ENCODE data around the gene F10.

The F10 gene

DNA sequence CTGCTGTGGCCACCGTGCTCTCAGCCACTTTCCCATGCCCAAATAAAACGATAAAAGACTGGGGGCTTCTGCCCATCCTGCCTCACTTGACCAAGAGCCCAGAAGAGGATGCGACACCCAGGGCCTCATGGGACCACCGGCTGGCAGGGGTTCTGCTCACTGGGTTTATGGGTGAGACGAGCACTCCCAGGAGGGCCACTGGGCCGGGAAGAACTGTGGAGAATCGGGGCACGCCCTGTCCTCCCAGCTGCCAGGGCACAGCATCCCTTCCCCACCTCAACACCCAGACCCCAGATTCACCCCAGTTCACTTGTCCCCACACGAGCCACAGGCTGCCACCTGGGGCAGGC lies 4.7 kb upstream of the F10 start:
- DNase-seq: no peak

DNA sequence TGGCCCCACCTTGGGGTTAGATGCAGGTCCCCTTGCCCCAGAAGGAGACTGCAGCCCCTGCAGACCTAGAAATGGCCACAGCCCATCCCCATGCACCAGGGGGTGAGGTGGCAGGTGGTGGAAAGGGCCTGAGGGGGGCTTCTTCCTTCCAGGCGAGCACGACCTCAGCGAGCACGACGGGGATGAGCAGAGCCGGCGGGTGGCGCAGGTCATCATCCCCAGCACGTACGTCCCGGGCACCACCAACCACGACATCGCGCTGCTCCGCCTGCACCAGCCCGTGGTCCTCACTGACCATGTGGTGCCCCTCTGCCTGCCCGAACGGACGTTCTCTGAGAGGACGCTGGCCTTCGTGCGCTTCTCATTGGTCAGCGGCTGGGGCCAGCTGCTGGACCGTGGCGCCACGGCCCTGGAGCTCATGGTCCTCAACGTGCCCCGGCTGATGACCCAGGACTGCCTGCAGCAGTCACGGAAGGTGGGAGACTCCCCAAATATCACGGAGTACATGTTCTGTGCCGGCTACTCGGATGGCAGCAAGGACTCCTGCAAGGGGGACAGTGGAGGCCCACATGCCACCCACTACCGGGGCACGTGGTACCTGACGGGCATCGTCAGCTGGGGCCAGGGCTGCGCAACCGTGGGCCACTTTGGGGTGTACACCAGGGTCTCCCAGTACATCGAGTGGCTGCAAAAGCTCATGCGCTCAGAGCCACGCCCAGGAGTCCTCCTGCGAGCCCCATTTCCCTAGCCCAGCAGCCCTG lies 4.2 kb upstream of the F10 start:
- no peak for DNase-seq

GRCh38 chr13:113119166-113119821 lies 3.3 kb upstream of the F10 start:
- no peak for DNase-seq

DNA sequence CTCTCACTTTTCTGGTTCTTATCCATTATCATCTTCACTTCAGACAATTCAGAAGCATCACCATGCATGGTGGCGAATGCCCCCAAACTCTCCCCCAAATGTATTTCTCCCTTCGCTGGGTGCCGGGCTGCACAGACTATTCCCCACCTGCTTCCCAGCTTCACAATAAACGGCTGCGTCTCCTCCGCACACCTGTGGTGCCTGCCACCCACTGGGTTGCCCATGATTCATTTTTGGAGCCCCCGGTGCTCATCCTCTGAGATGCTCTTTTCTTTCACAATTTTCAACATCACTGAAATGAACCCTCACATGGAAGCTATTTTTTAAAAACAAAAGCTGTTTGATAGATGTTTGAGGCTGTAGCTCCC lies 2.8 kb upstream of the F10 start:
- DNase-seq: no peak

DNA sequence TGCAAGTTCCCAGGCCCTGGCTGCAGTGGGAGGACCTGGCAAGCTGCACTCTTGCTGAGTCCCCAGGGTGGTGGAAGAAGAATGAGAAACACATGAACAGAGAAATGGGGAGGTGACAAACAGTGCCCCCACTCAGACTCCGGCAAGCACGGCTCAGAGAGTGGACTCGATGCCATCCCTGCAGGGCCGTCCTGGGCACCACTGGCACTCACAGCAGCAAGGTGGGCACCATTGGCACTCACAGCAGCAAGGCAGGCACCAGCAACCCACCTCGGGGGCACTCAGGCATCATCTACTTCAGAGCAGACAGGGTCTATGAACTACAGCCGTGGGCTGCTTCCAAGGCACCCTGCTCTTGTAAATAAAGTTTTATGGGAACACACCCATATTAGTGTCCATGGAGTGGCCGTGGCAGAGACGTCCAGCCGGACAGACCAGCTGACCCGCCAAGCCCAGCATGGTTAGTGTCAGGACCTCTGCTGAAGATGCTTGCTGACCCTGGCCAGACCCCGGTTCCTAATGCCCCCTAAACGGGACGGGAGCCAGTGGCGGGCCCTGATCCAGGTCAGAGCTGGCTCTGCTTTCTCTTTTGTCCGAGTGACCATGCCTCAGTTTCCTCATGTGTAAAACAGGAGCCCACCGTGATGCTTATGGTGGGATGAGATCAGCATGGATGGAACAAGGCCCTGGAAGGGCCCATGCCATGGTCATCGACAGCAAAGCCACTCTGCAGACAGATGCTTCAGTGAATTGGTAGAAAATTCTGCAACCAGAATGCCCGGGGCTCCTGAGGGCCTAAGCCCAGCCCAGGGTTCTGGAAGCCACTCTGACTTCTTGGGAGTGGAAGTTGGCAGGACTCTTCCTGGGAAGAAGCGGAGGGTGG lies 2.1 kb upstream of the F10 start:
- DNase-seq: no peak

DNA sequence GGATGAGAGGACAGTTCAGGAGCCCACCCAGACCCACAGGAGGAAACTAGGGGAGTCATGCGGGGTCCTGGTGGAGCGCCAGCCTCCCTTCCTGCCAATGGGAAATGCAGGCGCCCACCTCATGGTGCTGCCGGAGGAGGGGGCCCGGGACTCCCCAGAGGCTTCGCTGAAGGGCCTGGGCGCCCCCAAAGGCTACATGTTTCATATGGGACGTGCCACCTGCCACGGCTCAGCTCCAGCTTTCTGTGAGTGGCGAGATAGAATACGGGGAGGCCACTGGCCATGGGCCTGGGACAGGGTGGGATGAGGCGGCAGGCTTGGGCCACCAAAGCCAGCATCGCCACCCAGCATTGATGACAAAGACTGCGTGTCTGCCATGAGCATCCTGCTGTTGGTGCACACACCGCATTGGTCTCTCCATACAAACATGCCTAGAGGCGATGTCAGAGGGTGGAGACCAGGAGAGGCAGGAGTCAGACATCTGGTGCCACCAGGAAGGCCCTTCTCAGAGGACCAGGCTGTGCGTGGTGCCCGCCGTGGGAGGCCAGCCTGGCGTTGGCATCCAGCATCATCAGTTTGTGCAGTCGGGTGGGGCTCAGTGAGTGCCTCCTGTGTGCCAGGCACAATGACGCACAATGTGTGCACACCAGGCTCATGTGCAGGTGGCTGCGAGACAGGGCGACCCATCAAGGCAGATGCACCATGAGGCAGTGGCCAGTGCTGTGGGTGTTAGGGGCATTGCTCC lies 1.2 kb upstream of the F10 start:
- DNase-seq: no peak

- DNase-seq: no peak
These were observed 599 bp upstream of the F10 start for GRCh38 chr13:113121928-113122471.

GRCh38 chr13:113123226-113124201 lies 915 bp downstream of the F10 start:
- peak; percentile 3 for DNase-seq

GRCh38 chr13:113124211-113124970 lies 1.8 kb downstream of the F10 start:
- DNase-seq: no peak

GRCh38 chr13:113125506-113126264 lies 3.1 kb downstream of the F10 start:
- no peak for DNase-seq

DNA sequence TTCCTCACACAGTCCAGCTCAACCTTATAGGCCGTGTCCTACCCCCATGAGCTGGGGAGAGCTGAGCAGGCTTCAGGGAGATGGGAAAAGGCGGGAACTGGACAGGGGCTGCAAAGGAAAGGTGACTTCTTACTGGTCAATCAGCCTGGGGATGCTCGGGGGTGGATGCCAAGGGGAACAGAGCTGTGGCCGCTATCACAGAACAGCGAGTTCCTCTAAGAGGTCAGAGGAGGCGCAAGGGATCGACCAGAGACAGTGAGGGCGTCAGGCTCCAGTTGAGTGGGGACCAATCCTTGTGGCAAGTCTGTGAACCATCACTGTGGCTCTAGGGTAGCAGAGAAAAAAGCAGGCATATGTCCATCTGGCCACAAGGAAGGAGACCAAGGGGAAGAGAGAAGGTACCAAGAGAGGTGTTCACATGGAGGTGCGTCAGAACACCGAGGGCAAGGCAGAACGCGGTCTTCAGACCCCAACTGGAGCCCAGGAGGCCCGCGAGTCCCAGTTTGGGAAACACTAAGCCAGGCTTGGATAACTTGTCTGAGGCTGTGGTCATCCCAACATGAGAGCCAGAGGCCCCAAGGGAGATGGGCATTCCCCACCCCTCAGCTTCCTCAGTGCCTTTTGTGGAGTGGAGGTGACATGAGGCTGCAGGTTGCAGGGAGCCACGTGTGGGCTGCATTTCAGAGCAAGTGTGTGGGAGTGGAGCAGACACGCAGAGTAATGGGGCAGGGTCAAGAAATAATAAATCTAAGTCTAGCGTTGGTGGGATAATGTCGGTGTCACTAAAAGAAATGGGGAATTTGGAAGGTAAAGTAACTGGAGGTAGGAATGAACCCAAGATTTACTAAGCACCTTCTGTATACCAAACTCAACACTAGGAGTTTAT lies 3.9 kb downstream of the F10 start:
- DNase-seq: no peak

- no peak for DNase-seq
These were observed 6.9 kb downstream of the F10 start for GRCh38 chr13:113129480-113129879.

DNA sequence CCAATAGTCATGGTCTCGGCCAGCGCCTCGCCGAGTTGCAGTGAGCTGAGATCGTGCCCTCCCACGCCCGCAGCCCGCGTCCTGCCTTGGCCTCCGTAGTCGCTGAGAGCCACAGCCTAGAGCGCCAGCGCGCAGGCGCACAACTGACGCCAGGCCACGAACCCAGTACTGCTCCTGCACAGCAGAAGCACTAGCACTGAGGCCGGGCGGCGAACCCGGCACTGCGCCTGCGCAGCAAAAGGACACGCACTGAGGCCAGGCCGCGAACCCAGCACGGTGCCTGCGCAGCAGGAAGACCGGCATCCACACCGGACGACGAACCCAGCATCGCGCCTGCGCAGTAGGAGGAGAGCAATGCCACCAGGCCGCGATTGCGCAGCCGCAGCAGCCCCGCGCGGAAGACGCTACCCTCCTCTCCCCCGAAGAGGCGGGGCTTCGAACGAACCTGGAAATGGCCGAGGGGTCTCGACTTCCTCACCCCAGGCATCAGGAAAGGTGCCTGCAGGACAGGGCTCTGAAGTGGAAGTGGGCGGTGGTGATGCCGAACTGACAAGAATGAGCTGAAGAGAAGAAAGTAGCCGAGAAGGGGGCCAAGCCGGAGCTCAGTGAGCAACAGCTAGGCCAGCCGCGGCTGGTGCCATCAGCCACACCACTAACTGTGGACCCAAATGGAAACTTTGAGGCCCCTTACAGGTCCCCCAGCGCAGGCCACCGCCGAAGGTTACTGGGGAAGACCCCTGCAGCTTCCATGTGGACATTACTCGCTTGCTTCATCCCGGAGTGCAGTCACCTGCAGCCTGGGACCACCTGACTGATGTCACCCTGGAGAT lies 7.5 kb downstream of the F10 start:
- DNase-seq: no peak

GRCh38 chr13:113135281-113135760 lies 12.7 kb downstream of the F10 start:
- no peak for DNase-seq

GRCh38 chr13:113137691-113138298 lies 15.2 kb downstream of the F10 start:
- DNase-seq: no peak

DNA sequence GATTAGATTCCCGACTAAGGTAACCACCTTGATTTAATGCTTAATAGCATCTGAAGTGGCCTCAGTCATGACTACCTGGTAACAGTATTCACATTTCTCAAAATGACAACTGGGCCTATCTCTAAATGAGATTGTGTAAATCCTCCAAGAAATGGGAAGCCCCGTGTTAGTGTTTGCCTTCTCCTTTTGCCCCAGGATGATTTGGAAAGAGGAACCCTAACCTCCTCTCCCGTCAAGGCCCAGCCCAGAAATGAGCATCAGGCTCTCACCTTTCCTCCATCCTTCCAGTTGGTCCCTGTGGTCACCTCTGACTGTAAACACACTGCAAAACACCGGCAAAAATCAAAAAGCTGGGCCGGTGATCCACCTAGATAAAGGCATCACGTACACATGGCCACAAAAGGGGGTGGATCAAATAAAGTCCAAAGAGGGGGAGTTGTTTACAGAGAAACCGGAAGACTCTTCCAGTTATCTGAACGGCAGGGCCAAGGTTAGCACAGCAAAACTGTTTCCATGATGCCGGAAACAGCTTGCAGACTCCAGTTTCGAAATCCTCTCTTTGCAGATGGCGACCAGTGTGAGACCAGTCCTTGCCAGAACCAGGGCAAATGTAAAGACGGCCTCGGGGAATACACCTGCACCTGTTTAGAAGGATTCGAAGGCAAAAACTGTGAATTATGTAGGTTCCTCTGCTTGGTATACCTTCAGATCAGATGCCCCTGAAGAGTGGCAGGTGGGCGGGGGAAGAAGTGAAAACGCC lies 16.4 kb downstream of the F10 start:
- peak; percentile 33 for DNase-seq

GRCh38 chr13:113139577-113139976 lies 17.0 kb downstream of the F10 start:
- no peak for DNase-seq

Measured in OCI-M1 (cell line).